H1 (cell line): Measurements from ENCODE around the gene PLEKHH2. TPM values are rescaled to one million over a fixed set of nuclear protein-coding genes. Genes with fewer than 3 reads are reported as not detected.

Source experiments
- CTCF ChIA-PET: fragments of 300-600 bp; sonication (Branson Sonifier 250); formaldehyde crosslinking; loops from one replicate; lab custom pipeline; 2021; ENCODE audit not compliant: partially characterized antibody; lab: Charles Lee
- POLR2A ChIA-PET: fragments of 300-600 bp; sonication (Branson Sonifier 250); formaldehyde crosslinking; loops from one replicate; lab custom pipeline; 2021; ENCODE audit warnings: inconsistent platforms; ENCODE audit not compliant: partially characterized antibody; lab: Charles Lee
- DNase-seq, 2 experiments: peaks; one replicate each; pipeline versions ENCODE4 v3.0.0 to v3.0.0-alpha.2; 2010 to 2022; ENCODE audit warnings: low spot score in 2 of 2, low read depth in 1 of 2, mixed read lengths in 1 of 2
- FAIRE-seq: peaks from 2 replicates; lab custom pipeline; 2011; peaks lifted over from hg19 to GRCh38; lab: Jason Lieb, UNC
- H2AFZ ChIP-seq: 2 replicates; pipeline ENCODE4 v1.8.1; 2012; ENCODE audit warnings: low read length, inconsistent platforms
- H2AK5ac ChIP-seq: 2 replicates; pipeline ENCODE4 v1.6.1; 2013; ENCODE audit warnings: low read depth, low read length
- H2BK120ac ChIP-seq: replicated peaks from 2 replicates; pipeline ENCODE3; 2013; ENCODE audit warnings: low read depth, low read length, inconsistent platforms
- H2BK12ac ChIP-seq: 2 replicates; pipeline ENCODE4 v1.6.1; 2013; ENCODE audit warnings: low read depth, low read length
- H2BK15ac ChIP-seq: 2 replicates; pipeline ENCODE4 v1.6.1; 2013; ENCODE audit warnings: low read length
- H2BK20ac ChIP-seq: 2 replicates; pipeline ENCODE4 v1.6.1; 2013; ENCODE audit warnings: low read length
- H2BK5ac ChIP-seq: 2 replicates; pipeline ENCODE4 v1.6.1; 2013; ENCODE audit warnings: low read depth, low read length
- H3K14ac ChIP-seq: 2 replicates; pipeline ENCODE4 v1.6.1; 2013; ENCODE audit warnings: inconsistent platforms; ENCODE audit not compliant: insufficient read length
- H3K18ac ChIP-seq: 2 replicates; pipeline ENCODE4 v1.6.1; 2013; ENCODE audit warnings: low read length; ENCODE audit errors: extremely low read depth
- H3K23ac ChIP-seq: 2 replicates; pipeline ENCODE4 v1.6.1; 2013; ENCODE audit warnings: inconsistent platforms; ENCODE audit not compliant: insufficient read length
- H3K23me2 ChIP-seq: 2 replicates; pipeline ENCODE4 v1.6.1; 2013; ENCODE audit warnings: low read depth, low read length
- H3K27ac ChIP-seq: 2 replicates; pipeline ENCODE4 v1.6.1; 2011; ENCODE audit warnings: low read depth, low read length, inconsistent platforms
- H3K27me3 ChIP-seq, 4 experiments: replicated peaks in 1 of 4; 1 replicate in 1 of 4; 2 replicates in 3 of 4; pipeline versions ENCODE4 v1.6.1 to v1.8.1; 2011 to 2013; ENCODE audit warnings: low read length in 3 of 4, mild to moderate bottlenecking in 3 of 4, inconsistent platforms in 2 of 4, mixed read lengths in 2 of 4, moderate library complexity in 1 of 4; ENCODE audit not compliant: control insufficient read depth in 3 of 4, insufficient read depth in 3 of 4; ENCODE audit errors: extremely low read depth in 1 of 4
- H3K36me3 ChIP-seq, 4 experiments: 2 replicates each; pipeline versions ENCODE4 v1.6.1 to v1.8.1; 2011 to 2013; ENCODE audit warnings: mild to moderate bottlenecking in 4 of 4, low read length in 3 of 4, moderate library complexity in 2 of 4, control low read depth in 1 of 4, inconsistent platforms in 1 of 4; ENCODE audit not compliant: insufficient read depth in 4 of 4, control insufficient read depth in 2 of 4
- H3K4ac ChIP-seq: replicated peaks from 2 replicates; pipeline ENCODE3; 2013; ENCODE audit warnings: low read length, low read depth, mixed read lengths, inconsistent platforms; ENCODE audit not compliant: insufficient read length
- H3K4me1 ChIP-seq, 4 experiments: replicated peaks in 1 of 4; 1 replicate in 1 of 4; 2 replicates in 3 of 4; pipeline versions ENCODE4 v1.6.1 to v1.8.1; 2011 to 2013; ENCODE audit warnings: low read length in 3 of 4, inconsistent platforms in 2 of 4, mixed read lengths in 1 of 4; ENCODE audit not compliant: insufficient read depth in 4 of 4, control insufficient read depth in 3 of 4
- H3K4me2 ChIP-seq, 2 experiments: 2 replicates each; pipeline versions ENCODE4 v1.6.1 to v1.8.1; 2011 to 2013; ENCODE audit warnings: low read depth in 2 of 2, low read length in 2 of 2, control low read depth in 1 of 2, inconsistent platforms in 1 of 2, mild to moderate bottlenecking in 1 of 2; ENCODE audit not compliant: insufficient read depth in 1 of 2
- H3K4me3 ChIP-seq, 4 experiments: fragments of 200-600, 300-600 bp in 1 of 4; sonication (generic), shearing (Covaris generic), sonication (Bioruptor Twin) in 1 of 4; 2 replicates each; pipeline versions ENCODE4 v1.5.1 to v1.8.1; 2011 to 2016; ENCODE audit warnings: low read length in 4 of 4, low read depth in 3 of 4, control low read depth in 2 of 4, inconsistent platforms in 2 of 4, mild to moderate bottlenecking in 2 of 4, mixed read lengths in 1 of 4, moderate library complexity in 1 of 4; ENCODE audit not compliant: insufficient read depth in 2 of 4; ENCODE audit errors: extremely low read depth in 1 of 4
- H3K56ac ChIP-seq: replicated peaks from 2 replicates; pipeline ENCODE3; 2013; ENCODE audit warnings: low read depth, mild to moderate bottlenecking, mixed read lengths, low read length, inconsistent platforms; ENCODE audit not compliant: insufficient read length
- H3K79me1 ChIP-seq: 2 replicates; pipeline ENCODE4 v1.6.1; 2013; ENCODE audit warnings: low read depth, low read length, control low read depth
- H3K79me2 ChIP-seq, 2 experiments: 2 replicates each; pipeline versions ENCODE4 v1.6.1 to v1.8.1; 2012 to 2013; ENCODE audit warnings: low read length in 2 of 2, mild to moderate bottlenecking in 2 of 2, inconsistent platforms in 1 of 2; ENCODE audit not compliant: insufficient read depth in 2 of 2, control insufficient read depth in 1 of 2
- H3K9ac ChIP-seq, 4 experiments: replicated peaks in 1 of 4; 1 replicate in 1 of 4; 2 replicates in 3 of 4; pipeline versions ENCODE4 v1.6.1 to v1.8.1; 2011 to 2013; ENCODE audit warnings: low read depth in 3 of 4, low read length in 3 of 4, control low read depth in 2 of 4, mild to moderate bottlenecking in 2 of 4, moderate library complexity in 2 of 4, inconsistent platforms in 1 of 4; ENCODE audit errors: extremely low read depth in 1 of 4
- H3K9me3 ChIP-seq, 2 experiments: 2 replicates each; pipeline versions ENCODE4 v1.6.1 to v1.8.1; 2012 to 2013; ENCODE audit warnings: mild to moderate bottlenecking in 2 of 2, moderate library complexity in 2 of 2, control low read depth in 1 of 2, inconsistent platforms in 1 of 2, low read depth in 1 of 2, low read length in 1 of 2, mixed read lengths in 1 of 2; ENCODE audit not compliant: insufficient read depth in 2 of 2
- H4K20me1 ChIP-seq, 2 experiments: replicated peaks in 1 of 2; 2 replicates each; pipeline versions ENCODE3 to v1.8.1; 2011 to 2013; ENCODE audit warnings: inconsistent platforms in 2 of 2, low read length in 2 of 2, mild to moderate bottlenecking in 1 of 2; ENCODE audit not compliant: insufficient read depth in 2 of 2, control insufficient read depth in 1 of 2
- H4K5ac ChIP-seq: 2 replicates; pipeline ENCODE4 v1.6.1; 2013; ENCODE audit warnings: low read length, low read depth, mixed read lengths, inconsistent platforms; ENCODE audit not compliant: insufficient read length
- H4K8ac ChIP-seq: 2 replicates; pipeline ENCODE4 v1.8.0; 2013; ENCODE audit warnings: mild to moderate bottlenecking, moderate library complexity, low read length, inconsistent platforms; ENCODE audit not compliant: insufficient read depth; ENCODE audit errors: extremely low read depth
- H4K91ac ChIP-seq: replicated peaks from 2 replicates; pipeline ENCODE3; 2013; ENCODE audit warnings: low read length, mixed read lengths, inconsistent platforms; ENCODE audit not compliant: insufficient read length
- ASH2L ChIP-seq: fragments of 200-600, 300-600 bp; sonication (generic); IDR thresholded peaks from one replicate; pipeline ENCODE4 v1.7.1; 2017; ENCODE audit warnings: low read length
- CEBPB ChIP-seq: IDR thresholded peaks from 2 replicates; pipeline ENCODE4 v1.6.1; 2012; ENCODE audit warnings: low read depth, low read length
- E2F6 ChIP-seq: IDR thresholded peaks from 2 replicates; pipeline ENCODE4 v1.6.1; 2012; ENCODE audit warnings: inconsistent platforms
- EP300 ChIP-seq, 2 experiments: IDR thresholded peaks; 1 replicate in 1 of 2; 2 replicates in 1 of 2; pipeline ENCODE4 v1.6.1; 2011 to 2012; ENCODE audit warnings: low read depth in 2 of 2, low read length in 2 of 2, mild to moderate bottlenecking in 2 of 2, borderline replicate concordance in 1 of 2, inconsistent platforms in 1 of 2, moderate library complexity in 1 of 2
- HDAC2 ChIP-seq, 2 experiments: fragments of 300-600 bp in 1 of 2; sonication (generic) in 1 of 2; IDR thresholded peaks; 2 replicates each; pipeline ENCODE4 v1.6.1; 2011 to 2012; ENCODE audit warnings: low read depth in 2 of 2, low read length in 2 of 2, mild to moderate bottlenecking in 2 of 2, moderate library complexity in 2 of 2, borderline replicate concordance in 1 of 2, inconsistent platforms in 1 of 2
- HDAC6 ChIP-seq: IDR thresholded peaks from one replicate; pipeline ENCODE4 v1.7.1; 2012; ENCODE audit warnings: low read depth, mild to moderate bottlenecking, inconsistent platforms, low read length, moderate library complexity
- JUN ChIP-seq: IDR thresholded peaks from 2 replicates; pipeline ENCODE4 v1.6.1; 2011; ENCODE audit warnings: low read depth, mild to moderate bottlenecking, improper control_type of control experiment, low read length
- JUND ChIP-seq: IDR thresholded peaks from 2 replicates; pipeline ENCODE4 v1.6.1; 2011; ENCODE audit warnings: mild to moderate bottlenecking, improper control_type of control experiment, low read length
- KDM4A ChIP-seq: IDR thresholded peaks from one replicate; pipeline ENCODE4 v1.7.1; 2012; ENCODE audit warnings: low read depth, mild to moderate bottlenecking, moderate library complexity, low read length, inconsistent platforms; ENCODE audit not compliant: severe bottlenecking
- NANOG ChIP-seq: IDR thresholded peaks from 2 replicates; pipeline ENCODE4 v1.6.1; 2011; ENCODE audit warnings: low read length, low read depth, mild to moderate bottlenecking, inconsistent platforms; ENCODE audit not compliant: insufficient read depth, poor library complexity, severe bottlenecking
- POLR2A ChIP-seq, 2 experiments: IDR thresholded peaks; 1 replicate in 1 of 2; 2 replicates in 1 of 2; pipeline ENCODE4 v1.6.1; 2011; ENCODE audit warnings: low read depth in 2 of 2, low read length in 2 of 2, mild to moderate bottlenecking in 2 of 2; ENCODE audit errors: control extremely low read depth in 1 of 2
- RBBP5 ChIP-seq: IDR thresholded peaks from 2 replicates; pipeline ENCODE4 v1.7.1; 2012; ENCODE audit warnings: low read depth, mild to moderate bottlenecking, inconsistent platforms, low read length, moderate library complexity, borderline replicate concordance
- SP2 ChIP-seq: IDR thresholded peaks from 2 replicates; pipeline ENCODE4 v1.6.1; 2012; ENCODE audit warnings: mild to moderate bottlenecking, low read length, inconsistent platforms
- TBP ChIP-seq: IDR thresholded peaks from 2 replicates; pipeline ENCODE4 v1.6.1; 2011; ENCODE audit warnings: low read depth, low read length, improper control_type of control experiment
- WGBS, 2 experiments: shearing (Covaris generic) in 1 of 2; methylation state at CpG; one replicate each; pipeline versions ENCODE4 v1.1.6 to v1.1.7; 2013 to 2015; ENCODE audit warnings: low lambda C conversion rate in 2 of 2, mixed read lengths in 2 of 2, inconsistent platforms in 1 of 2, low coverage in 1 of 2, missing lambda C conversion rate in 1 of 2; ENCODE audit not compliant: insufficient replicate concordance in 2 of 2, insufficient coverage in 1 of 2, insufficient read length in 1 of 2; ENCODE audit errors: extremely low coverage in 1 of 2, missing lambda C conversion rate in 1 of 2; 5-methylcytosine and 5-hydroxymethylcytosine counted together
- polyA plus RNA-seq, 7 experiments: library from polyadenylated mRNA; depleted of rRNA in 3 of 7; stranded (reverse) in 5 of 7; unstranded in 2 of 7; fragments of >200 nt in 5 of 7; fragments of 200-250 nt in 2 of 7; gene quantifications; 1 replicate in 5 of 7; 2 replicates in 1 of 7; 4 replicates in 1 of 7; pipeline versions ENCODE4 v1.2.1 to v1.2.3, GENCODE V29; 2011 to 2013; ENCODE audit warnings: missing spikeins in 2 of 7, mixed read lengths in 2 of 7
- total RNA-seq: library from RNA; stranded (reverse); fragmentation: NEBNext Ultra II Directional; extraction: Animal tissue kit (Norgen Biotek cat#: 25700); gene quantifications from 2 replicates; pipeline ENCODE4 v1.2.1, GENCODE V29; 2021

The PLEKHH2 gene
- total and polyA plus RNA-seq, 2 of the 8 experiments (the other 6 are each of a cell fraction or from before 2014, with no cell fraction given) = 2.2 to 5.0 TPM

- Histone ChIP-seq H3K14ac (no peak overlapping the region), H3K36me3 (no peaks in the 10 kb centered on the region), H3K23me2 (peaks cover 8% of the 10 kb centered on the region), H3K9ac (no peak overlapping the region), H3K18ac (no peak overlapping the region), H3K4me1 (peaks cover 0 to 6% (median 0%) of the 10 kb centered on the region in 4 experiments; a peak in 3 of 7 replicates), H3K79me1 (no peaks in the 10 kb centered on the region), H4K91ac (no peak overlapping the region), H3K4ac (no peak overlapping the region), H3K23ac (no peak overlapping the region), H3K79me2 (no peaks in the 10 kb centered on the region), H3K27me3 (peaks cover 0 to 9% (median 6%) of the 10 kb centered on the region in 4 experiments; a peak in 5 of 7 replicates), H2BK120ac (no peak overlapping the region), H2BK12ac (no peak overlapping the region), H3K4me3 (no peak overlapping the region), H2BK20ac (no peak overlapping the region), H3K9me3 (0 out of 4 replicates have a peak, but pooled peaks cover 0 to 2% of the 10 kb centered on the region in 2 experiments), H4K8ac (no peak overlapping the region), H3K56ac (no peak overlapping the region), H3K4me2 (no peak overlapping the region), H2AFZ (no peak overlapping the region), H2BK5ac (no peak overlapping the region), H3K27ac (no peak overlapping the region), H4K20me1 (no peaks in the 10 kb centered on the region), H2BK15ac (no peak overlapping the region), H2AK5ac (no peak overlapping the region), H4K5ac (no peak overlapping the region)
- CTCF ChIA-PET = interaction anchor here (1.5 kb wide), 1 partner anchor 10 kb away, joined by 4 read pairs; no protein-coding TSS in a partner anchor
- no peak for FAIRE-seq
- POLR2A ChIA-PET = no interaction called here
- WGBS, 2 experiments = 77% methylated on average over 2 of the region's 2 CpGs; no CpG with 5 or more reads in 1 of the 2 experiments
- DNase-seq = no peak
- TF ChIP-seq ASH2L (no peak), SP2 (no peak), KDM4A (no peak), POLR2A (IDR thresholded peaks at IDR 0.05; ENCODE audit: control extremely low read depth in 1 of 2, low read depth in 2 of 2, low read length in 2 of 2) (no peak), TBP (no peak), NANOG (no peak), HDAC6 (no peak), E2F6 (no peak), JUN (no peak), HDAC2 (IDR thresholded peaks at IDR 0.05; ENCODE audit: borderline replicate concordance in 1 of 2, low read depth in 2 of 2, low read length in 2 of 2) (no peak), EP300 (IDR thresholded peaks at IDR 0.05; ENCODE audit: borderline replicate concordance in 1 of 2, low read depth in 2 of 2, low read length in 2 of 2) (no peak), RBBP5 (no peak), CEBPB (no peak), JUND (no peak)
Observed at GRCh38 chr2:43642363-43642762, 5.3 kb downstream of the PLEKHH2 start.
